PC-3 (cell line): ENCODE data around the gene OR56B4.

Experiments
- CTCF ChIP-seq: fragments of 300-600 bp; sonication (generic); conservative IDR thresholded peaks from 2 replicates; pipeline ENCODE4 v1.5.1; 2017; ENCODE audit warnings: antibody characterized with exemption, low read depth, mild to moderate bottlenecking, low read length
- EZH2 ChIP-seq: fragments of 300-600 bp; sonication (generic); IDR thresholded peaks from one replicate; pipeline ENCODE4 v1.6.1; 2017; ENCODE audit warnings: antibody characterized with exemption, mild to moderate bottlenecking, low read length; ENCODE audit not compliant: unreplicated experiment
- EZH2phosphoT487 ChIP-seq: fragments of 300-600 bp; sonication (generic); IDR thresholded peaks from 2 replicates; pipeline ENCODE4 v1.6.1; 2018; ENCODE audit warnings: mild to moderate bottlenecking, antibody characterized with exemption, low read length, borderline replicate concordance

GRCh38 chr11:6111673-6112072, 4.2 kb downstream of the OR56B4 start:
- no peak for TF ChIP-seq CTCF
- no peak for TF ChIP-seq EZH2
- no peak for TF ChIP-seq EZH2phosphoT487
